HepG2 (cell line): ENCODE results near the gene UROS. TPM values are rescaled to one million over a fixed set of nuclear protein-coding genes. Genes with fewer than 3 reads are reported as not detected.

ENCODE experiments used
- AKAP8 ChIP-seq: sonication (generic); formaldehyde crosslinking; IDR thresholded peaks from 2 replicates; pipeline ENCODE4 v1.5.1; 2020; ENCODE audit warnings: mild to moderate bottlenecking, missing genetic modification reagents
- ATF4 ChIP-seq, 2 experiments: fragments of 450-650 bp in 1 of 2; sonication (generic) in 1 of 2; formaldehyde crosslinking; IDR thresholded peaks; 2 replicates each; pipeline versions ENCODE4 v1.5.0 to v1.8.0; 2020 to 2022; ENCODE audit warnings: mild to moderate bottlenecking in 1 of 2, missing genetic modification reagents in 1 of 2
- HOXA5 ChIP-seq: sonication (generic); formaldehyde crosslinking; IDR thresholded peaks from 2 replicates; pipeline ENCODE4 v1.4.0; 2020; ENCODE audit warnings: missing genetic modification reagents
- KDM5B ChIP-seq: sonication (generic); formaldehyde crosslinking; IDR thresholded peaks from 2 replicates; pipeline ENCODE4 v1.4.0; 2020; ENCODE audit warnings: missing genetic modification reagents, mild to moderate bottlenecking, borderline replicate concordance
- MAZ ChIP-seq, 2 experiments: sonication (generic) in 1 of 2; formaldehyde crosslinking in 1 of 2; IDR thresholded peaks; 2 replicates each; pipeline versions ENCODE4 v1.5.0 to v1.6.1; 2012 to 2020; ENCODE audit warnings: low read depth in 2 of 2, mild to moderate bottlenecking in 2 of 2, borderline replicate concordance in 1 of 2, improper control_type of control experiment in 1 of 2, low read length in 1 of 2, missing genetic modification reagents in 1 of 2, moderate library complexity in 1 of 2
- PCBP1 ChIP-seq: fragments of 200-400 bp; formaldehyde crosslinking; IDR thresholded peaks from 2 replicates; pipeline ENCODE4 v1.6.1; 2017; ENCODE audit warnings: mild to moderate bottlenecking, low read depth, low read length, borderline replicate concordance
- PHF5A ChIP-seq: IDR thresholded peaks from one replicate; pipeline ENCODE4 v1.6.1; 2018; ENCODE audit warnings: low read depth, missing genetic modification reagents; ENCODE audit not compliant: unreplicated experiment
- SRF ChIP-seq: IDR thresholded peaks from 2 replicates; pipeline ENCODE4 v1.6.1; 2011; ENCODE audit warnings: mild to moderate bottlenecking, low read depth, low read length, moderate library complexity
- ZNF451 ChIP-seq: sonication (generic); formaldehyde crosslinking; IDR thresholded peaks from 2 replicates; pipeline ENCODE4 v1.5.0; 2020; ENCODE audit warnings: mild to moderate bottlenecking, missing genetic modification reagents
- ZNF609 ChIP-seq: sonication (generic); formaldehyde crosslinking; IDR thresholded peaks from 2 replicates; pipeline ENCODE4 v1.4.0; 2020; ENCODE audit warnings: mild to moderate bottlenecking, missing genetic modification reagents, borderline replicate concordance
- ZNF703 ChIP-seq: sonication (generic); formaldehyde crosslinking; IDR thresholded peaks from 2 replicates; pipeline ENCODE4 v1.5.1; 2020; ENCODE audit warnings: missing genetic modification reagents, mild to moderate bottlenecking, moderate library complexity, borderline replicate concordance
- ZNF747 ChIP-seq: sonication (generic); formaldehyde crosslinking; IDR thresholded peaks from 2 replicates; pipeline ENCODE4 v1.8.1; 2023; ENCODE audit warnings: missing genetic modification reagents, mild to moderate bottlenecking, borderline replicate concordance
- ZNF879 ChIP-seq: sonication (generic); formaldehyde crosslinking; IDR thresholded peaks from 2 replicates; pipeline ENCODE4 v1.8.1; 2023; ENCODE audit warnings: missing genetic modification reagents
- ZSCAN30 ChIP-seq: sonication (generic); formaldehyde crosslinking; IDR thresholded peaks from 2 replicates; pipeline ENCODE4 v1.5.0; 2020; ENCODE audit warnings: mild to moderate bottlenecking, missing genetic modification reagents
- ZSCAN31 ChIP-seq: sonication (generic); formaldehyde crosslinking; IDR thresholded peaks from 2 replicates; pipeline ENCODE4 v1.5.0; 2020; ENCODE audit warnings: low read depth, mild to moderate bottlenecking, missing genetic modification reagents
- polyA plus RNA-seq, 8 experiments: library from polyadenylated mRNA; depleted of rRNA in 3 of 8; stranded (reverse) in 7 of 8; unstranded in 1 of 8; fragments of >200 nt; fragmentation: Illumina TruSeq in 4 of 8; extraction: Trizol in 4 of 8; gene quantifications; 2 replicates each; pipeline versions ENCODE4 v1.2.1 to v1.2.3, GENCODE V29; 2011 to 2016; ENCODE audit warnings: low read depth in 4 of 8, missing spikeins in 1 of 8, mixed read lengths in 1 of 8; ENCODE audit not compliant: insufficient read depth in 1 of 8
- total RNA-seq, 5 experiments: library from RNA; depleted of rRNA; stranded (reverse); fragments of >200 nt; fragmentation: Illumina TruSeq; extraction: Trizol; gene quantifications; 2 replicates each; pipeline ENCODE4 v1.2.3, GENCODE V29; 2016; ENCODE audit warnings: low read depth in 1 of 5
- TF ChIP-seq, protein P1 (sequence below): sonication (generic); formaldehyde crosslinking; IDR thresholded peaks from 2 replicates; pipeline ENCODE4 v1.5.1; 2020; ENCODE audit warnings: missing genetic modification reagents, mild to moderate bottlenecking, borderline replicate concordance
- TF ChIP-seq, protein P2 (sequence below): conservative IDR thresholded peaks from 2 replicates; pipeline ENCODE4 v1.6.1; 2018; ENCODE audit warnings: missing genetic modification reagents

Gene UROS
- total and polyA plus RNA-seq, 2 of the 13 experiments (the other 11 are each of a cell fraction or from before 2014, with no cell fraction given), result 14.8 to 49.9 TPM

DNA sequence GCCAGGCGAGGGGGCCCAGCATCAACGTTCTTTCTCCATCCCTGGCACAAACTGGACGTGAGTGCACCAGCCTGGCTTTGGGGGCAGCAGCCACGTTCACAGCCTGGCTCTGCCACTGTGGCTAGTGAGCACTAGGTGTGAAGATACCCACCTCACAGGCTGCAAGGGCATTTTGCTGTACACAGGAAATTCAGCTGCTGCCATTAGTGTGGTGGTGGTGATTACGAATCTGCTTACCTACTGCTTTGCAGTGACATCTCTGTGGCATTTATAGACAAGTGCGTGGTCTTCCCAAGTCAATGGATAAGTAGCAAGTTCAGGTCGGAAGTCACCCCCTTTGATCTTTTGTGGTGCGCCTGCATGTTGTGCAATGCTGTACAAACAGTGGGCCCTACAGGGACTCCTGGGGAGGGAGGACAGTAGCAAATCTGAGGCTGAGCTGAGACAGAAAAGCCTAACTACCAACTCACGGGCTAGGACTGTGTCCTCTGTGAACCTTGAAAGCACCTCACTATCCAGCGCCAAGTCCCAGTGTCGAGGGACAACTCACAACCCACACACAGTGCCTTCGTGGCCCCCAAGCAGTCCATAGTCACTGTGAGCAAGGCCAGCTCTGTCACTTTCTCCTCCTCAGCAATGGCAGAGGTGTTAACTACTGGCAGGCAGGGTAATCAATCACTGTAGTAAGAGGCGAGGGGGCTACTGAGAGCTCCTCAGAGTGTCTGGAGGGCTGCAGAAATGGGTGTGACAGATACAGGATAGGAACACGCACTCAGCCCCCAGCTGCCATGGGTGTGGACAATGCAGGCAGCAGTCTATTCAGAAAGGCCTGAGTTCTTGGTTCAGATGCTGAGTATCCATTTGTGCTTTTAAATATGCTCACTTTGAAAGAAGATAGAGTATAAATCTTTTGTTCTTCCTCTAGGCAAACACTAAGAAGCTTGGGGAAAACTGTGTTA lies 30.4 kb downstream of the UROS start (continued):
- TF ChIP-seq KDM5B (CRISPR knock-in tag) (no peak; the same call in 1 of the 2 replicates), HOXA5 (0 out of 2 replicates have a peak, but pooled peaks have one; percentile 63), SRF (no peak), ZNF609 (CRISPR knock-in tag) (peak; percentile 95), ZSCAN31 (CRISPR knock-in tag) (0 out of 2 replicates have a peak, but pooled peaks have one; percentile 43), ZSCAN30 (CRISPR knock-in tag) (no peak), AKAP8 (CRISPR knock-in tag) (peak; percentile 89), ZNF451 (CRISPR knock-in tag) (0 out of 2 replicates have a peak, but pooled peaks have one; percentile 41), ATF4 (CRISPR knock-in tag; IDR thresholded peaks at IDR 0.05) (peak in 1 of 2 experiments; percentile 66; a peak in 2 of 4 replicates), ZNF879 (CRISPR knock-in tag) (0 out of 2 replicates have a peak, but pooled peaks have one; percentile 30), ZNF747 (CRISPR knock-in tag) (no peak; the same call in 1 of the 2 replicates), PHF5A (CRISPR knock-in tag) (peak; percentile 82), ZNF703 (CRISPR knock-in tag) (no peak), MAZ (IDR thresholded peaks at IDR 0.05; ENCODE audit: borderline replicate concordance, low read depth, low read length) (0 out of 2 replicates have a peak, but pooled peaks have one; percentile 63), MAZ (CRISPR knock-in tag; IDR thresholded peaks at IDR 0.05; ENCODE audit: low read depth) (peak; percentile 86), PCBP1 (no peak)
- TF ChIP-seq, protein P1, sequence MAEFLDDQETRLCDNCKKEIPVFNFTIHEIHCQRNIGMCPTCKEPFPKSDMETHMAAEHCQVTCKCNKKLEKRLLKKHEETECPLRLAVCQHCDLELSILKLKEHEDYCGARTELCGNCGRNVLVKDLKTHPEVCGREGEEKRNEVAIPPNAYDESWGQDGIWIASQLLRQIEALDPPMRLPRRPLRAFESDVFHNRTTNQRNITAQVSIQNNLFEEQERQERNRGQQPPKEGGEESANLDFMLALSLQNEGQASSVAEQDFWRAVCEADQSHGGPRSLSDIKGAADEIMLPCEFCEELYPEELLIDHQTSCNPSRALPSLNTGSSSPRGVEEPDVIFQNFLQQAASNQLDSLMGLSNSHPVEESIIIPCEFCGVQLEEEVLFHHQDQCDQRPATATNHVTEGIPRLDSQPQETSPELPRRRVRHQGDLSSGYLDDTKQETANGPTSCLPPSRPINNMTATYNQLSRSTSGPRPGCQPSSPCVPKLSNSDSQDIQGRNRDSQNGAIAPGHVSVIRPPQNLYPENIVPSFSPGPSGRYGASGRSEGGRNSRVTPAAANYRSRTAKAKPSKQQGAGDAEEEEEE (CRISPR knock-in tag), result no peak
- TF ChIP-seq, protein P2, sequence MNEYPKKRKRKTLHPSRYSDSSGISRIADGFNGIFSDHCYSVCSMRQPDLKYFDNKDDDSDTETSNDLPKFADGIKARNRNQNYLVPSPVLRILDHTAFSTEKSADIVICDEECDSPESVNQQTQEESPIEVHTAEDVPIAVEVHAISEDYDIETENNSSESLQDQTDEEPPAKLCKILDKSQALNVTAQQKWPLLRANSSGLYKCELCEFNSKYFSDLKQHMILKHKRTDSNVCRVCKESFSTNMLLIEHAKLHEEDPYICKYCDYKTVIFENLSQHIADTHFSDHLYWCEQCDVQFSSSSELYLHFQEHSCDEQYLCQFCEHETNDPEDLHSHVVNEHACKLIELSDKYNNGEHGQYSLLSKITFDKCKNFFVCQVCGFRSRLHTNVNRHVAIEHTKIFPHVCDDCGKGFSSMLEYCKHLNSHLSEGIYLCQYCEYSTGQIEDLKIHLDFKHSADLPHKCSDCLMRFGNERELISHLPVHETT, result no peak; the same call in 1 of the 2 replicates
